ENCODE results near the gene GSS.

GRCh38 chr20:34976286-34976685 lies 20.7 kb upstream of the GSS start:
- TF ChIP-seq CTCF (IDR thresholded peaks at IDR 0.05) (no peak), POLR2A (IDR thresholded peaks at IDR 0.05) (no peak)
